Measurements from ENCODE around the gene EPRS1.

The EPRS1 gene

GRCh38 chr1:220046052-220046930, at the start of gene EPRS1:
EPRS1 (minus strand) TSS chr1:220046505; CDS start chr1:220046388, 117 bp downstream.
- Histone ChIP-seq H3K79me2 (ENCODE audit: low read length) (peaks cover 50% of the 10 kb centered on the region), H3K4me1 (ENCODE audit: low read length) (peaks cover 16% of the 10 kb centered on the region), H3K27ac (ENCODE audit: low read length) (peak within 1 kb of the TSS; percentile 77)

GRCh38 chr1:220094016-220094911, 48.0 kb upstream of the EPRS1 start, which contains the start of gene IARS2:
IARS2 (plus strand) TSS chr1:220094132; CDS start chr1:220094217, 85 bp downstream.
- Histone ChIP-seq H3K4me1 (ENCODE audit: low read length) (peaks cover 15% of the 10 kb centered on the region), H3K4me2 (ENCODE audit: low read length) (peak within 1 kb of the TSS; percentile 87), H3K36me3 (replicated peaks; ENCODE audit: low read depth, low read length) (peaks cover 14% of the 10 kb centered on the region), H3K27me3 (ENCODE audit: low read depth, low read length) (no peaks in the 10 kb centered on the region), H3K27ac (ENCODE audit: low read length) (peak within 1 kb of the TSS; percentile 42), H3K79me2 (ENCODE audit: low read length) (peaks cover 23% of the 10 kb centered on the region), H3K4me3 (ENCODE audit: low read length) (peak within 1 kb of the TSS; percentile 89), H3K9me3 (ENCODE audit: insufficient read depth, low read length) (no peaks in the 10 kb centered on the region), H3K9ac (ENCODE audit: low read length) (peak within 1 kb of the TSS; percentile 83), H2AFZ (ENCODE audit: low read depth, low read length) (peak within 1 kb of the TSS; percentile 91), H4K20me1 (ENCODE audit: insufficient read depth, low read length) (no peaks in the 10 kb centered on the region)
- TF ChIP-seq EZH2phosphoT487 (IDR thresholded peaks at IDR 0.05; ENCODE audit: low read depth), result no peak
- TF ChIP-seq CTCF (IDR thresholded peaks at IDR 0.05; ENCODE audit: low read depth, low read length), result no peak

More at GRCh38 chr1:220046052-220046930, at the start of gene EPRS1:
- Histone ChIP-seq H3K9ac (ENCODE audit: low read length) (peak within 1 kb of the TSS; percentile 94), H3K4me3 (ENCODE audit: low read length) (peak within 1 kb of the TSS; percentile 93), H3K9me3 (ENCODE audit: insufficient read depth, low read length) (no peaks in the 10 kb centered on the region), H3K27me3 (ENCODE audit: low read depth, low read length) (no peaks in the 10 kb centered on the region), H2AFZ (ENCODE audit: low read depth, low read length) (peak within 1 kb of the TSS; percentile 95), H4K20me1 (ENCODE audit: insufficient read depth, low read length) (0 out of 2 replicates have a peak, but pooled peaks cover 10% of the 10 kb centered on the region), H3K36me3 (replicated peaks; ENCODE audit: low read depth, low read length) (peaks cover 8% of the 10 kb centered on the region), H3K4me2 (ENCODE audit: low read length) (peak within 1 kb of the TSS; percentile 71)
- no peak for TF ChIP-seq EZH2phosphoT487 (IDR thresholded peaks at IDR 0.05; ENCODE audit: low read depth)
- TF ChIP-seq CTCF (IDR thresholded peaks at IDR 0.05; ENCODE audit: low read depth, low read length), result no peak; the same call in 1 of the 2 replicates

GRCh38 chr1:220093361-220094015, 47.2 kb upstream of the EPRS1 start:
- Histone ChIP-seq H4K20me1 (ENCODE audit: insufficient read depth, low read length) (no peaks in the 10 kb centered on the region), H3K36me3 (replicated peaks; ENCODE audit: low read depth, low read length) (peaks cover 14% of the 10 kb centered on the region), H2AFZ (ENCODE audit: low read depth, low read length) (peak overlapping the region; percentile 83), H3K27ac (ENCODE audit: low read length) (no peak overlapping the region), H3K4me1 (ENCODE audit: low read length) (peaks cover 15% of the 10 kb centered on the region), H3K27me3 (ENCODE audit: low read depth, low read length) (no peaks in the 10 kb centered on the region), H3K9ac (ENCODE audit: low read length) (no peak overlapping the region), H3K9me3 (ENCODE audit: insufficient read depth, low read length) (no peaks in the 10 kb centered on the region), H3K4me2 (ENCODE audit: low read length) (peak overlapping the region; percentile 61), H3K79me2 (ENCODE audit: low read length) (peaks cover 28% of the 10 kb centered on the region), H3K4me3 (ENCODE audit: low read length) (peak overlapping the region; percentile 58)
- no peak for TF ChIP-seq CTCF (IDR thresholded peaks at IDR 0.05; ENCODE audit: low read depth, low read length)
- TF ChIP-seq EZH2phosphoT487 (IDR thresholded peaks at IDR 0.05; ENCODE audit: low read depth), result no peak
